Stimulated activated CD8-positive, alpha-beta memory T cell treated with anti-CD3 and anti-CD28 coated beads, Interleukin-15, amount 100 ng/mL, for 1 hour (primary cell): Measurements from ENCODE around the gene CRYBA1.
"Not testable (repeated sequence)": the region's sequence is repeated elsewhere in the genome, so short reads cannot be mapped to it uniquely, and the experiment has no call there.

Experiments
- DNase-seq: peaks from one replicate; pipeline ENCODE4 v3.0.0-alpha.2; 2020; ENCODE audit warnings: low read depth

CRYBA1 gene, protein sequence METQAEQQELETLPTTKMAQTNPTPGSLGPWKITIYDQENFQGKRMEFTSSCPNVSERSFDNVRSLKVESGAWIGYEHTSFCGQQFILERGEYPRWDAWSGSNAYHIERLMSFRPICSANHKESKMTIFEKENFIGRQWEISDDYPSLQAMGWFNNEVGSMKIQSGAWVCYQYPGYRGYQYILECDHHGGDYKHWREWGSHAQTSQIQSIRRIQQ

DNA sequence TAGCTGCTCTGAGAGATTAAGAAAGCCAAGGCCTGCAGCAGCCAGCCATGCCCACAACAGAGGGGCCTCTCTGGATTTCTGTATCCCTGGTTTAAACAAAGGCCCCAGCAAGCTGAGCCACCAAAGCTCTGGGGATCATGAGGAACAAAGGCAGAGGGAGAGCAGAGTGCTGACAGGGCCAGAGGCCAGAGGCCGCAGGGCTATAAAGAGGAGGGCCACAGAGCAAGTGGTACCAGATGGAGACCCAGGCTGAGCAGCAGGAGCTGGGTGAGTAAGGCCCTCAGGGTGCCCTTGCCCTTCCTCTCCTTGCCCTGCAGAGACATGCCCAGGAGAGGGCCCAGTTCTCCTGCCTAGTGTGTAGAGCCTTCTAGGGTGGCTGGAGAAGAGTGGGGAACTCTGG is at the start of gene CRYBA1:
CRYBA1 (plus strand) TSS at position 232 of the 400 bp plus-strand sequence; CDS start at position 237, 5 bp downstream.
- no peak for DNase-seq

DNA sequence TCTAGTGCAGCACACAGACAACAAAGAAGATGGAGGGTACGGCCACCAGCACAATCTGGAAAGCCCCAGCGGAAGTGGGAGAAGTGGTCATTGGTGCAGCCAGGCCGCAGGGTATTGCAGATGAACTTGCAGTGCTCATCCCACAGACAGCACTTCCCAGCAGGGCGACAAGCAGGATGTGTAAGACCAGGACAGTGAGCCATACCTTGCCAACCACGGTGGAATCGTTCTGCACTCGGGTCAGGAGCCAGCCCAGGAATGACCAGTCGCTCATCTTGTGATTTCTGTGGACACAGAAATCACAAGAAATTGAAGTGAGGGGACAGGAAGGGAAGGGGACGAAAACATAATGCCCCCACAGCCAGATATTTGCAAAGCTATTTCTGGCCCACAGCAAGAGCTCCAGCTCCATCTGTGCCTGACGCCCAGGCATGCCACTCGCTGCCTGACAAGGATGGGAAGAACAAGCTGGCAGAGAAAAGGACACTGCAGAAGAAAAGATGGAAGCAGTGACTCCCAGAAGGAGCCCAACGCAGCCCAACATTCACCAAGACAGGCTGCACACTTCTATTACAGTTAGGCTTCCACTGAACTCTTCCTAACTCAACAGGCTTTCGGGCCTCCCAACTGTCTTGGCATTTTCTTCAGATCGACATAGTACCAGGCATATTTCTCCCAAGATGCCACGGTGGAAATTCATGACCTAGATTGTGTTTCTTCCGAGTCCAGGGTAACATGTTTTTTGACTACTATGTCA is 49.0 kb upstream of the CRYBA1 start:
- DNase-seq, result no peak

DNA sequence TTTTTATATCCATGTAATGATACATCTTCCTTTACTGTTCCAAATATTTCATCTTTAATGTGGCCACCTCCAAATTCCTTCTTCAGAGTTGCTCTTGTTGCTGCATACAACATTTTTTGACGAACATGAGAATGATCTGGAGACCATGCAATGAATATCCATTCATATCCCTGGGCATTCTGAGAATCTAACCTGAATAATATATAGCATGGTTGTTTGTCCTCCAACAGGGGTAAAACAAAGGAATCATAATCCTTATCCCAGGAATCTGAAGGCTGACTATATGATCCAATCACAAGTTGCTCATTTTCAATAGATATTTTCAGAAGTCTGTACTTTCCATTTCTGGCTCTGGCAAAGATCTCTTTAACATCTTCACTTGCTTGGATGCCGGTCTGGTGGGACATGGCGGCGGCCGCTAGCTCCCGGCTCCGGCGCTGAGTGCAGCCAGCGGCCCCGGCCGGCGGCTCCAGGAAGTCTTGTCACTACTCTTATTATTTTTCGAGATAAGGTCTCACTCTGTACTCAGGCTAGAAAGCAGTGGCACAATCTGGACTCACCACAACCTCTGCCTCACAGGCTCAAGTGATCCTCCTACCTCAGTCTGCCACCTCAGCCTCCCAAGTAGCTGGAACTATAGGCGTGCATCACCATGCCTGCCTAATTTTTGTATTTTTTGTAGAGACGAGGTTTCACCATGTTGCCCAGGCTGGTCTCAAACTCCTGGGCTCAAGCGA is 42.4 kb upstream of the CRYBA1 start:
- not testable (repeated sequence) for DNase-seq

DNA sequence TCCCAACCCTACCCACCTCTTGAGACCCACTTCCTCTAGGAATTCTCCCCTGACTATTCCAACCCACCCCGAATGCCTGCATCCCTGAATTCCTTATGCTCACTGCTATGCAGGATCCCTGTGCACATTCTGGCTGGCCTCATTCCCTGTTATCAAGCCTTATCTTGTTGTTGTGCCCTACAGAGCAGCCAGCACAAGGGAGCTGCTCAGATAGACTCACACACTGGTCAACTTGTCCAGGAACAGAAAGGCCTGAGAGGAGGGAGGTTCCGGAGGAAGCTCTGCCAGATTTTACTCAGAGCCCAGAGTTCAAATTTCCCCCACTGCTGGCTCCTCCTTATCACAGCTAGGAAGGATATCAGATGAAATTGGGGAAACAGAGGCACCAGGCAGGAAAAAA is 41.6 kb upstream of the CRYBA1 start:
- no peak for DNase-seq

DNA sequence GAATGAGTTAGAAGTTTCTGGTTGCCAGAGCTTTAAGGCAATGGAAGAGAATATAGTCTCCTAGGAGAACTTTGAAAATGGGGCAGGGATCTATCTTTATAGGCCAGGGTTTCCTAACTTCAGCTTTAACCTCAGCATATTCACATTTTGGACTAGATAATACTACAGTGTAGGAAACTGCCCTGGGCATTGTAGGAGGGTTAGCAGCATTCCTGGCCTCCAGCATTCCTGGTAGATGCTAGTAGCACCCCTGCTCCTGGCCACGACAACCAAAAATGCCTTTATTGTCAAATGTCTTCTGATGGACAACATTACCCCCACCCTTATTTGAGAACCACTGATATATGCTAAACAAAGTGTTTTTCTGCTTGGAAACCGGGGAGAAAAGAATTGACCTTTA is 38.7 kb upstream of the CRYBA1 start:
- DNase-seq, result no peak

DNA sequence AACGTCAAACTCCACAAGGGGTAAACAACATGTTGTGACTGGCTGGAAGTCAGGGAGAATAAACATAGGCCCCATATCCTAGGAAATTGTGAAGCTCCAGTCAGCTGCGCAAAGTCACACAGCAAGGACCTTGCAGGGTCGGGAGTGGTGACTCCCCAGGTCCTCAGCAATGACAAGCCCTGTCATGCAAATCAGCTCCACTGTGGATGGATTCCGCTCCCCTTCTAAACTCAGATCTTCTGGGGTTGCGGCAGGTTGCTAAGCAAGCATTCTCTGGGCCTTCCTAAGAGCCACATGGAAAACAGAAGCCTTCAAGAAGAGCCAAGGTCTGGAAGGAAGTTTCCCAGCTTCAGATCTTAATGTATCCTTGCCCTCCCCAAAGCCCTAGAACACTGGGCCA is 37.6 kb upstream of the CRYBA1 start:
- no peak for DNase-seq

DNA sequence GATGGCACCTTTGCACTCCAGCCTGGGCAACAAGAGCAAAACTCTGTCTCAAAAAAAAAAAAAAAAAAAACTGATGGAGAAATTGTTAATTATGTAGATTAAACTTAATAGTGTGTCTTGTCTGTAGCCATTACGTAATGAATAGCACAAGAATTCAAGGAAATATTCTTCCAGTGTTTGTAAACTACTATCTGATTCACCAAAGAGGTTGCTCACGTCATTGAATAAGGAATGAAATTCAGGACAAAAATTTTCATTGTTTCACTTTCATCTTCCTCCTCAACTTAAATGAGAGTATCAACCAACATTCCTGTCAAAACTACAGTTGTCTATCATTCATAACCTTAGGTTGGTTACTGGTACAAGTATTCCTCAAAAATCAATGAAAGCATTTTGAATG is 35.8 kb upstream of the CRYBA1 start:
- no peak for DNase-seq

DNA sequence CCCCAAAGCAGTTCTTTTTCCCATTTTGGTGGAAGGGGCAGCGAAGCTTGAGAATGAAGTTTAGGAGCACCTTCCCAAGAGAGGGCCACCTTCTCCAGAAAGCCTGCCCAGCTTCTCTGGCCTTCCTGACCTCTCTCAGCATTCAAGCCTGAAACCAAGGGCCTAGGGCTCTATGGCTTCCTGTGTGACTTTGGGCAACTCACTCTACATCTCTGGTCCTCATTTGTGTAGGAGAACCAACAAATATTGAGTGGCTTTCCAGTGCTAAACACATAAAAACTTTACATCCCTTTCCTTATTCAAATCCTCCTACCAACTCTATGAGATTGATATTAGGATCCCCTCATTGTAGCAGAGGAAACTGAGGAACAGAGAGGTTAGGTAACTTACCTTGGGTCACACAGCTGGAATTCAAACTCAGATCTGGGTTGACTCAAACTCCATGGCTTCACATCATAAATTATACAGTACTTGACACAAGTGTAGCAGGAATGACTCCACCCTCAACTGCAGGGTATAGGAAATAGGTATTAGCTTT is 34.5 kb upstream of the CRYBA1 start:
- no peak for DNase-seq

DNA sequence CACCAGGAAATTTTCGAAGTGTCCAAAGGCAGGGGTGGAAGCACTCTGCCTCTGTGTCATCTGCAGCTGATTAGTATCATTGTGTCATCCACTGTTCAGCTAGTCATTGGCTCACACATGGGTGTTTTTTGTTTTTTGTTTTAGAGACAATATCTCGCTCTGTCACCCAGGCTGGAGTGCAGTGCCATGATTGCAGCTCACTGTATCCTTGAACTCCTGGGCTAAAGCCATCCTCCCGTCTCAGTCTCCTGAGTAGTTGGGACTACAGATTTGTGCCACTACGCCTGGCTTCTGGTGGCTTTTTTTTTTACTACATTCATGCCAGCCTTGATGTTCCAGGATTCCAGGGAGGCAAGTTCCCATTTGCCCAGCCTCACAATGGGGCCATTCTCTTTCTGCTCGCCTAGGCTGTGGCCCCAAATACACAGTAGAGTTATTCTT is 34.0 kb upstream of the CRYBA1 start:
- no peak for DNase-seq

DNA sequence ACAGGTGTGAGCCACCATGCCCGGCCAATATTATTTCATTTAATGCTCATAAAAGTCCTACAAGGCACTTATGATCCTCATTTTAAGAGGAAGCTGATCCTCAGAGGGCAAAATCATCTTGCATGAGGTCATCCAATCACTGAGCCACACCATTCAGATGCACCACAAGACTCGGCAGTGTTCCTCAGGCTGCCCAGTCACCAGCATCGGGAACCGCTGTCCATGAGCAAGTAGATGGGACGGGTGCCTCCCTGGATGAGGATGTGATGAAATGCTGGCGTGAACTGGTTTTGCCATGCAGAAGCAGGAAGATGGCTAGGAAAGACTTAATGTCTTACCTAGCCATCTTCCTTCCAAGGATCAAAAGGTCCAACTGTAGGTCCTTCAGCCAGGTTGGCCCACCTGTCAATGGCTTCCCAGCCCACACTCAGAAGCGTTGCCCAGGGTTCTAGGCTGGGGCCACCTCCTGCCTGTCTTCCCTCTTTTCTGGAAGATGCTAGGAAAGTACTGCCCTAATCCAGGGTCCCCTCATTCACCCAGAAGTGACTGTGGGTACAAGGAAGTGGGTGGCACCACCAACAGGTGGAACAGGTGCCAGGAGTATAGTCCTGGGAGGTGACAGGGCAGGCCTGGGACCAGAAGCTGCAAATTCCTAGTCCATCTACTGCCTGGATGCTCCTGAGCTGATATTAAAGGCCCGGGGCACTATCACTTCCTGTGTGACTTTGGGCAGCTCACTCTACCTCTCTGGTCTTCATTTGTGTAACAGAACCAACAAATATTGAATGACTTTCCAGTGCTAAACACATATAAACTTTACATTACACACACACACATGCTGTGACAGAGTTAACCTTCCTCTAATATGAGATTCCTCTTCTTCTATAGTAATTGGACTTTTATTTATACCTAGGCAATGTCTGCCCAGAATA is 32.2 kb upstream of the CRYBA1 start:
- DNase-seq, result no peak

DNA sequence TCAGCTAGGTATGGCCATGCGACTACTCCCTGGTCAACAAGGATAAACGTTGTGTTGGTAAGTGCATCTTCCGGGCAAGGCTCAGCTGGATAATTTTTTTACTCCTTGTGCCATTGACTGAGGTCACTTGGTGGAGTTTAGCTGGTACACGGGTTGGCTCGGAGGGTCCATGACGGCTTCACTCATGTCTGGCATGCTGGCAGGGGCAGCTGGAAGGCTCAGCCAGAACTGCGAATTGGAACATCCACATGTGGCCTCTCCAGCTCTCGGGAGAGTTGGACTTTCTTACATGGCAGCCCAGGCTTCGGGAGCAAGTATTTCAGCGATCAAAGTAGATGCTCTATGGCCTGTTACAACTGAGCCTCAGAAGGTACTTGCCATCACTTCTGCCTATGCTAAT is 31.5 kb upstream of the CRYBA1 start:
- DNase-seq, result no peak

DNA sequence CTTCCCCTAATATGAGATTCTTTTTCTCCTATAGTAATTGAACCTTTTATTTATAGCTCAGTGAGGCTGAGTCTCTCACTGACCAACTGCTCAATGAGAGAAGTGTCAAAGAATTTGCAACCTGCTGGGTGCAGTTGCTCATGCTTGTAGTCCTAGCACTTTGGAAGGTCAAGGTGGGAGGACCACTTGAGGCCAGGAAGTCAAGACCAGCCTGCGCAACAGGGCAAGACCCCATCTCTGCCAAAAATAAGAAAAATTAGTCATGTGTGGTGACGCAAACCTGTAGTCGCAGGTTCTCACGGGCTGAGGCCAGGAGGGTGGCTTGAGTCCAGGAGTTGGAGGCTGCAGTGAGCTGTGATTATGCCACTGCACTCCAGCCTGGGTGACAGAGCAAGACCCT is 30.9 kb upstream of the CRYBA1 start:
- DNase-seq, result no peak

DNA sequence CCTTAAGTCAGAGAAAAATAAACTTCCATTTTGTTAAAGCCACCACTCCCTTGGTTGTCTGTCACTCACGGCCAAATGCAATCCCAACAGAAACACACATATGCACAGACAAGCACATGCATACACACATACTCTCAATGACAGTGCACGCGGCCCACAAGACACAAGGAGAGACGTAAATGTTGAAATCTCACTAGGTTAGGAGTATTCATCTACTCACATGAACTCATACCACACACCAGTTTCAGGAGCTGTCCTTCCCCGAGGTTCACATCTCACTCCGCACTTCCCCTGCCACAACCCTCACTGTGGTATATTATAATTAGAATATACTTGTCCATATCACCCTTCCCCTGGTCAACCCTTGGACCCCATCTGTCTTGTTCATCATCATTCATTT is 30.5 kb upstream of the CRYBA1 start:
- no peak for DNase-seq

DNA sequence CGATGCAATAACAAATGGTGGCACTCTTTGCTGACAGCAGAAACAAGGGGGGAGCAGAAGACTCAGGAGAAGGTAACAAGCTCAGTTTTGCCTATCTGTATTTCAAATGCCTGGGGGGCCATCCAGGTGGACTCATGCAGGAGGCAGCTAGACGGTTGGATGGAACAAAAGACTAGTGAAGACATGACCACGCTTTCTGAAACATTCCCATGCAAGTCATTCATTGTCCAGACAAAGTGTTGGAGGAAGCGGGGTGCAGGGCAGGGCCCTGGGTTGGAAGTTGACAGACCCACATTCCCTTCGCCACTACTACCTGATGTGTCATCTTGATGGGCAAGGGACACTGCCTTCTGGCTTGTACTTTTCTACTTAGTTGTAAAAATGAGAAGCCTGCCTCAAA is 29.8 kb upstream of the CRYBA1 start:
- DNase-seq, result no peak

DNA sequence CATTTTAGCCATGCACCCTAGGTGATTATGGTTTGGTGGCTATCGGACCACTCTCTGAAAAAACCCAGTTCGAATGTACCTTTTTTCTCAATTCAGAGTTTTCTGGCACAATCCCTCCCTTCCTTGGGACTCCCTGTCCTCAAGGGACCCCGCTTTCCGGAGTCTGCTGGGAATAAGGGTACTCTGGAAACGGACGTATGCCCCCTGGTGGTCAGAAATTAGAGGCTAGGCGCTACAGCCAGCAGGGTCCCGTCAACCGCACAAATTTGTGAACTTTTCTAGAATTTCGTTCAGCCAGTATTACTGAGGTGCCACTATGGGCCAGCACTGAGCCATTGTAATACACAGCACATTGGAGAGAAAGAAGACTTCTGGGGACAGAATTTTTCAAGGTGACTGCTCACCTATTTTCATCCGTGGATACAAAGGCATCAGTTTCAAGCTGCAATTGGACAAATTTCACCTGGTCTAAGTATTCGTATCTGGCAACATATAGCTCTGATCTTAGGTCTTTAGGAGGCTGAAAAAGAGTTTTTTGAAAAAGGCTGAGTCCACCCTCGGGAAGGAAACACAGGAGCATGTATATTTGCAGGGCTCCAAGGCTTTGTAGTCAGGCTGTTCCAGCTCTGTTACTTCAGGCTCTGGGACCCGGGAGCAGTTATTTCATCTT is 27.1 kb upstream of the CRYBA1 start:
- peak; percentile 47 for DNase-seq

DNA sequence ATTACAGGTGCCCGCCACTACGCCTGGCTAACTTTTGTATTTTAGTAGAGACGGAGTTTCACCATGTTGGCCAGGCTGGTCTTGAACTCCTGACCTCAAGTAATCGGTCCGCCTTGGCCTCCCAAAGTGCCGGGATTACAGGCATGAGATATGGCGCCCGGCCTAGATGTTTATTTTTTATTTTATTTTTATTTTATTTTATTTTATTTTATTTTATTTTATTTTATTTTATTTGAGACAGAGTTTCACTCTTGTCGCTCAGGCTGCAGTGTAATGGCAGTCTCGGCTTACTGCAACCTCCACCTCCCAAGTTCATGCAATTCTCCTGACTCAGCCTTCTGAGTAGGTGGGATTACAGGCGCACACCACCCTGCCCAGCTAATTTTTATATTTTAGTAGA is 25.3 kb upstream of the CRYBA1 start:
- not testable (repeated sequence) for DNase-seq

DNA sequence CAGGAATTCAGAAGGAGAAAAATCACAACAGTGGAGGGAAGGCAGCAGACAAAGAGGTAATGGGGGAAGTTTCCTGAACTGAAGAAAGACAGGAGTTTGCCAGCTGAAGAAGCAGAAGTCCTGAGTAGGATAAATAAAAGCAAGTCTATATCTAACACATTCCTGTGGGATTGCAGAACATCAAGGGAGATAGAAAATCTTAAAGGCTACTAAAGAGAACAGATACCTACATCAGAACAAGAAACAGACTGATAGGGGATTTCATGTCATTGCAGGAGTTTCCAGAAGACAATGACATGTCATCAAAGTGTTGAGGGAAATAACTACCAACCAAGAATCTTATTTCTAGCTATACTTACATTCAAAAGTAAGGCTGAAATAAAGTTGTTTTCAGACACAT is 21.3 kb upstream of the CRYBA1 start:
- no peak for DNase-seq

DNA sequence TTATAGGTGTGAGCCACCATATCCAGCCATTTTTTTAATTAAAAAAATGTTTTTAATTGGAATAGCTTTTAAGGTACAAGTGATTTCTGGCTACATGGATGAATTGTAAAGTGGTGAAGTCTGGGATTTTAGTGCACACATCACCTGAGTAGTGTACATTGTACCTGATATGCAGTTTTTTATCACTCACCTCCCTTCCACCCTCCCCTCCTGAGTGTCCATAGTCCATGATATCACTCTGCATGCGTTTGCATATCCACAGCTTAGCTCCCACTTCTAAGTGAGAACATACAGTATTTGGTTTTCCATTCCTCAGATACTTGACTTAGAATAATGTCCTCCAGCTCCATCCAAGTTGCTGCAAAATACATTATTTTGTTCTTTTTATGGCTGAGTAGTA is 13.4 kb upstream of the CRYBA1 start:
- DNase-seq, result no peak

DNA sequence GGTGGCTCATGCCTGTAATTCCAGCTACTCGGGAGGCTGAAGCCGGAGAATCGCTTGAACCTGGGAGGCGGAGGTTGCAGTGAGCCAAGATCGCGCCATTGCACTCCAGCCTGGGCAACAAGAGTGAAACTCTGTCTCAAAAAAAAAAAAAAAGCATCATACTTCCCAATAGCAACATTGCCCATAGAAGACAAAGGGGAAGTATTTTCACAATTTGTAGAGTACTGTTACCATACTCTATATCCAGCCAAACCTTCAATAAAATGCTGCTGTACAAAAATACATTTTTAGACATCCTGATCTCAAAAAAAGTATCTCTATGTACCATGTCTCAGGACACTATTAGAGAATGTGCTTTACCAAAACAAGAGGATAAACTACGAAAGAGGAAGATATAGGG is 11.7 kb upstream of the CRYBA1 start:
- not testable (repeated sequence) for DNase-seq

DNA sequence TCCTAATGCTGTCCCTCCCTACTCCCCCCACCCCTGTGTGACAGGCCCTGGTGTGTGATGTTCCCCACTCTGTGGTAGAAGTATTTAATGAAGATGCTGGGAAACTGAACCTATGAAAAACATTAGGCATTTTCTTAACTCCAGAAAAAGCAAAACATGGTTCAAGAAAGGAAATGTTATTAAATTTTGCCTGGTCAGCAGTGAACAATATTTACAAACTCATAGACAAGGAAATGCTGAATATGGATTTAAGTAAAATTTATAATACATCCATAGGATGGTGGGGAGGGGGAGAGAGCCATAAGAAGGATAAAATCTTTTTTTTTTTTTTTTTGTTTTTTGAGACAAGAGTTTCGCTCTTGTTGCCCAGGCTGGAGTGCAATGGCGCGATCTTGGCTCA is 10.8 kb upstream of the CRYBA1 start:
- DNase-seq, result no peak

DNA sequence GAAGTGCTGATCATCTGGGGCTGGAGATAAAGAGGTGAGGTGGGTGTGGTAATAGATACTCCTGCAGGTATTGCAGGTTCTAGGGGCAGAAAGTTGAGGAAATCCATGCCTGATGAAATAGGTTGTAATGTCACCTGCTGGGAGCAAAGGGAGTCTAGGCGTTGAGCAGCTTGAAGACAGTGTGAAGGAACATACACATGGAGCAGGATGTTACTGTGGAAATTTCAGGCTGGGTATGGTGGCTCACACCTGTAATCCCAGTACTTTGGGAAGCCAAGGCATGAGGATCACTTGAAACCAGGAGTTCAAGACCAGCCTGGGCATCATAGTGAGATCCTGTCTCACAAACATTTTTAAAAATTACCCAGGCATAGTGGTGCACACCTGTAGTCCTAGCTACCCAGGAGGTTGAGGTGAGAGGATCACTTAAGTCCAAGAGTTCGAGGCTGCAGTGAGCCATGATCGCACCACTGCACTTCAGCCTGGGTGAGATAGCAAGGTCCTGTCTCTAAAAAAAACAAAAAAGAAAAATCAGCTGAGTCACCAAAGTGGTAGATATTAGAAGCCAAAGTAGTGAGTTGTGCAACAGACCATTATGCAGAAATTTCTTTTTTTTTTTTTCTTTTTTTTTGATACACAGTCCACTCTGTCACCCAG is 9.1 kb upstream of the CRYBA1 start:
- DNase-seq, result no peak
